Osteocyte (in vitro differentiated cells): Measurements from ENCODE around the gene UGP2. TPM values are rescaled to one million over a fixed set of nuclear protein-coding genes. Genes with fewer than 3 reads are reported as not detected.

Experiments used
- DNase-seq: peaks from one replicate; pipeline ENCODE4 v3.0.0; 2021; ENCODE audit warnings: mixed read lengths; ENCODE audit not compliant: unreplicated experiment; ENCODE audit errors: extremely low spot score
- H3K27ac Mint-ChIP-seq: one replicate; pipeline ENCODE4 v1.8.0; 2021; ENCODE audit warnings: mild to moderate bottlenecking, mixed read lengths; ENCODE audit not compliant: unreplicated experiment
- H3K27me3 Mint-ChIP-seq: one replicate; pipeline ENCODE4 v1.8.0; 2021; ENCODE audit warnings: mixed read lengths; ENCODE audit not compliant: unreplicated experiment
- H3K36me3 Mint-ChIP-seq: one replicate; pipeline ENCODE4 v1.8.0; 2021; ENCODE audit warnings: mixed read lengths; ENCODE audit not compliant: unreplicated experiment
- H3K4me1 Mint-ChIP-seq: one replicate; pipeline ENCODE4 v1.8.0; 2021; ENCODE audit warnings: mixed read lengths; ENCODE audit not compliant: unreplicated experiment
- H3K4me3 Mint-ChIP-seq: one replicate; pipeline ENCODE4 v1.8.0; 2021; ENCODE audit warnings: mild to moderate bottlenecking, moderate library complexity, mixed read lengths; ENCODE audit not compliant: unreplicated experiment
- H3K9me3 Mint-ChIP-seq: one replicate; pipeline ENCODE4 v1.8.0; 2021; ENCODE audit warnings: mixed read lengths; ENCODE audit not compliant: unreplicated experiment
- CTCF ChIP-seq: fragments of 200-600 bp; sonication (generic); IDR thresholded peaks from 2 replicates; pipeline ENCODE4 v1.5.0; 2021; ENCODE audit warnings: antibody characterized with exemption, mild to moderate bottlenecking, moderate library complexity
- total RNA-seq: library from RNA; stranded (reverse); gene quantifications from 2 replicates; pipeline ENCODE4 v1.2.1, GENCODE V29; 2021

The UGP2 gene
- total RNA-seq, 1 donor from 2014 or later: 109 TPM

- Mint-ChIP-seq H3K36me3 (peaks cover 55% of the 10 kb centered on the region), H3K9me3 (no peaks in the 10 kb centered on the region), H3K4me3 (no peak overlapping the region), H3K27me3 (no peaks in the 10 kb centered on the region), H3K27ac (no peak overlapping the region), H3K4me1 (peaks cover 8% of the 10 kb centered on the region)
- no peak for TF ChIP-seq CTCF
- DNase-seq: no peak
These were observed 49.9 kb downstream of the UGP2 start for GRCh38 chr2:63891488-63892030.

GRCh38 chr2:63893163-63893562 is 51.5 kb downstream of the UGP2 start:
- DNase-seq: no peak
- no peak overlapping the region for H3K27ac Mint-ChIP-seq

GRCh38 chr2:63894167-63894566 is 52.5 kb downstream of the UGP2 start:
- no peaks in the 10 kb centered on the region for H3K9me3 Mint-ChIP-seq
- DNase-seq: no peak
- no peak overlapping the region for H3K27ac Mint-ChIP-seq
- H3K4me1 Mint-ChIP-seq: peaks cover 8% of the 10 kb centered on the region
- no peak for TF ChIP-seq CTCF
- no peaks in the 10 kb centered on the region for H3K27me3 Mint-ChIP-seq
- peaks cover 55% of the 10 kb centered on the region for H3K36me3 Mint-ChIP-seq
- no peak overlapping the region for H3K4me3 Mint-ChIP-seq

More at GRCh38 chr2:63893163-63893562, 51.5 kb downstream of the UGP2 start:
- H3K9me3 Mint-ChIP-seq: no peaks in the 10 kb centered on the region
- H3K4me3 Mint-ChIP-seq: no peak overlapping the region
- no peak for TF ChIP-seq CTCF
- peaks cover 54% of the 10 kb centered on the region for H3K36me3 Mint-ChIP-seq
- peaks cover 8% of the 10 kb centered on the region for H3K4me1 Mint-ChIP-seq
- no peaks in the 10 kb centered on the region for H3K27me3 Mint-ChIP-seq

GRCh38 chr2:63898839-63899238 is 57.1 kb downstream of the UGP2 start:
- H3K36me3 Mint-ChIP-seq: peaks cover 67% of the 10 kb centered on the region
- H3K4me3 Mint-ChIP-seq: no peak overlapping the region
- no peak for DNase-seq
- H3K4me1 Mint-ChIP-seq: no peaks in the 10 kb centered on the region
- no peak for TF ChIP-seq CTCF
- no peaks in the 10 kb centered on the region for H3K27me3 Mint-ChIP-seq
- H3K27ac Mint-ChIP-seq: no peak overlapping the region
- H3K9me3 Mint-ChIP-seq: peaks cover 11% of the 10 kb centered on the region

- Mint-ChIP-seq H3K27me3 (no peaks in the 10 kb centered on the region), H3K9me3 (peaks cover 15% of the 10 kb centered on the region), H3K4me1 (no peaks in the 10 kb centered on the region), H3K27ac (no peak overlapping the region), H3K36me3 (peaks cover 66% of the 10 kb centered on the region), H3K4me3 (no peak overlapping the region)
- no peak for DNase-seq
- TF ChIP-seq CTCF: no peak
These were observed 57.9 kb downstream of the UGP2 start for GRCh38 chr2:63899639-63900038.
